ENCODE data around the gene ZCWPW1. TPM values are rescaled to one million over a fixed set of nuclear protein-coding genes. Genes with fewer than 3 reads are reported as not detected.
A peak's percentile ranks its signal among the peaks of the same experiment; 100 is the strongest.

ZCWPW1 gene
- total and polyA plus RNA-seq, 2 of the 13 experiments (the other 11 are each of a cell fraction or from before 2014, with no cell fraction given), result 2.4 to 2.5 TPM

DNA sequence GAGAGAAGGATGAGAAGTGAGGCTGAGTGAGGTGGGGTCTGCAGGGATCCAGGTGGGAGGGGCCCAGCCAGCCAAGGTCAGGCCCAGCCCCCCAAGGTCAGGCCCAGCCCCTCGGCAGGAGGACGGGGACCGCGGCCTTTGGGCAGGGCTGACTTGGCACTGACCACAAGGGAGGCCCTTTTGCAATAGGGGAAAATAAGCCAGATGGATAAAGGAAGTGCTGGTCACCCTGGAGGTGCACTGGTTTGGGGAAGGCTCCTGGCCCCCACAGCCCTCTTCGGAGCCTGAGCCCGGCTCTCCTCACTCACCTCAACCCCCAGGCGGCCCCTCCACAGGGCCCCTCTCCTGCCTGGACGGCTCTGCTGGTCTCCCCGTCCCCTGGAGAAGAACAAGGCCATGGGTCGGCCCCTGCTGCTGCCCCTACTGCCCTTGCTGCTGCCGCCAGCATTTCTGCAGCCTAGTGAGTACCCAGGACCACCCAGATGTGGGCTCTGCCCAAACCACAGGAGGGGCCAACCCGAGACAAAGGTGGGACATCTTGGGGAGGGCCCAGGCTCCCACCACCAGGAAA, 55.2 kb downstream of the ZCWPW1 start, which contains the start of gene PILRA:
PILRA (plus strand) TSS at position 227 of the 571 bp plus-strand sequence; CDS start at position 397, 170 bp downstream.
- H3K27me3 ChIP-seq (ENCODE audit: control insufficient read depth in 1 of 2, insufficient read depth in 2 of 2, low read length in 2 of 2), result no peaks in the 10 kb centered on the region; a peak in 2 of 5 replicates
- WGBS (ENCODE audit: low lambda C conversion rate), result 0% methylated on average over 3 of the region's 12 CpGs
- H4K20me1 ChIP-seq (ENCODE audit: insufficient read depth, low read length), result no peaks in the 10 kb centered on the region
- no peaks in the 10 kb centered on the region for H3K36me3 ChIP-seq (replicated peaks in 1 of 2; ENCODE audit: control insufficient read depth in 1 of 2, insufficient read depth in 2 of 2, low read length in 2 of 2)
- no TSS peak for BruUV-seq (replicated peaks)
- TF ChIP-seq NR2C2 (CRISPR knock-in tag; IDR thresholded peaks at IDR 0.05; ENCODE audit: borderline replicate concordance) (no peak), ZNF782 (CRISPR knock-in tag; IDR thresholded peaks at IDR 0.05; ENCODE audit: borderline replicate concordance) (0 out of 2 replicates have a peak, but pooled peaks have one; percentile 24)
- intact Hi-C loops (cut with micrococcal nuclease; ENCODE audit: unreplicated experiment), result no loop called here
- in situ Hi-C loops (cut with HindIII; ENCODE audit: extremely low pct_ligation_motif_present, low pct_unique_long_range_greater_than_20kb), result no loop called here
- DNase-seq (ENCODE audit: low spot score) (no peak), ATAC-seq (peak; percentile 45), FAIRE-seq (no peak)
- no peak within 1 kb of the TSS for H2AFZ ChIP-seq (ENCODE audit: low read length)
- peak within 1 kb of the TSS; percentile 43 for H3K4me2 ChIP-seq (ENCODE audit: low read depth, low read length)
- ChIA-PET POLR2A (interaction anchor here (0.9 kb wide), 1 partner anchor 9 kb away, joined by 3 read pairs; no protein-coding TSS in a partner anchor), CTCF (ENCODE audit: low intra/inter-chr PET ratio, low total read pairs) (interaction anchor here (1.1 kb wide), 1 partner anchor 34 kb away, joined by 3 read pairs; no protein-coding TSS in a partner anchor)
- H3K27ac ChIP-seq (ENCODE audit: extremely low read length, insufficient read depth, low read length), result no peak within 1 kb of the TSS
- H3K9me3 ChIP-seq (ENCODE audit: low read length), result no peaks in the 10 kb centered on the region
- peak within 1 kb of the TSS in 1 of 3 experiments; percentile 49; a peak in 1 of 6 replicates for H3K4me3 ChIP-seq (replicated peaks in 1 of 3; ENCODE audit: insufficient read depth in 1 of 3, low read depth in 2 of 3, low read length in 3 of 3)
- H3K4me1 ChIP-seq (ENCODE audit: insufficient read depth, low read length), result peaks cover 9% of the 10 kb centered on the region; the same call in 1 of the 2 replicates
- no peaks in the 10 kb centered on the region for H3K79me2 ChIP-seq (ENCODE audit: insufficient read depth, low read length)
- no peak within 1 kb of the TSS for H3K9ac ChIP-seq (ENCODE audit: insufficient read depth, low read depth, low read length)

DNA sequence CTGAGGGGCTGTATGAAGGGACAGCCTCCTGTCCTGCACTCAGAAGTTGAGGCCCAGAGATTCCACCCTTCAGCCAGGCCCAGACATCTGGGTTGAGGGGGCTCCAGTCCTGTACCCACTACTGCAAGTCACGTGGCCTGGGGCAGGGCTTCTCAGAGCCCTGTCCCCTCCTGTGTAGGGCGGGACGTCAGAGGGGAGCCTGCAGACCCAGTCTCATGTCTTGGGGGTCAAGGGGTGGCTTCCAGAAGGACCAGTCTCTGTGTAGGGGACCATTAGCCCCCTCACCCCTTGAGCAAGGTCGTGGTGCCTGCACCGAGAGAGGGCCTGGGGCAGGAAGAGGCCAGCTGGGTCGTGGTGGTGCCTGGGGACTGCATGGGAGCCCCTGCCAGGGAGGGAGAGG, 55.8 kb downstream of the ZCWPW1 start:
- Histone ChIP-seq H4K20me1 (ENCODE audit: insufficient read depth, low read length) (no peaks in the 10 kb centered on the region), H3K4me2 (ENCODE audit: low read depth, low read length) (0 out of 2 replicates have a peak overlapping the region, but pooled peaks have one; percentile 18), H3K4me3 (replicated peaks in 1 of 3; ENCODE audit: insufficient read depth in 1 of 3, low read depth in 2 of 3, low read length in 3 of 3) (no peak overlapping the region; a peak in 1 of 6 replicates), H3K9ac (ENCODE audit: insufficient read depth, low read depth, low read length) (no peak overlapping the region), H3K36me3 (replicated peaks in 1 of 2; ENCODE audit: control insufficient read depth in 1 of 2, insufficient read depth in 2 of 2, low read length in 2 of 2) (no peaks in the 10 kb centered on the region), H2AFZ (ENCODE audit: low read length) (no peak overlapping the region), H3K27ac (ENCODE audit: extremely low read length, insufficient read depth, low read length) (no peak overlapping the region), H3K27me3 (ENCODE audit: control insufficient read depth in 1 of 2, insufficient read depth in 2 of 2, low read length in 2 of 2) (no peaks in the 10 kb centered on the region; a peak in 2 of 5 replicates), H3K9me3 (ENCODE audit: low read length) (no peaks in the 10 kb centered on the region), H3K4me1 (ENCODE audit: insufficient read depth, low read length) (peaks cover 9% of the 10 kb centered on the region; the same call in 1 of the 2 replicates), H3K79me2 (ENCODE audit: insufficient read depth, low read length) (no peaks in the 10 kb centered on the region)
- TF ChIP-seq ZNF790 (CRISPR knock-in tag; IDR thresholded peaks at IDR 0.05; ENCODE audit: borderline replicate concordance) (no peak), RAD51 (IDR thresholded peaks at IDR 0.05; ENCODE audit: borderline replicate concordance) (peak; percentile 16; the same call in 1 of the 2 replicates), ARID2 (CRISPR knock-in tag; IDR thresholded peaks at IDR 0.05; ENCODE audit: borderline replicate concordance) (no peak)
- TF ChIP-seq, protein P1, sequence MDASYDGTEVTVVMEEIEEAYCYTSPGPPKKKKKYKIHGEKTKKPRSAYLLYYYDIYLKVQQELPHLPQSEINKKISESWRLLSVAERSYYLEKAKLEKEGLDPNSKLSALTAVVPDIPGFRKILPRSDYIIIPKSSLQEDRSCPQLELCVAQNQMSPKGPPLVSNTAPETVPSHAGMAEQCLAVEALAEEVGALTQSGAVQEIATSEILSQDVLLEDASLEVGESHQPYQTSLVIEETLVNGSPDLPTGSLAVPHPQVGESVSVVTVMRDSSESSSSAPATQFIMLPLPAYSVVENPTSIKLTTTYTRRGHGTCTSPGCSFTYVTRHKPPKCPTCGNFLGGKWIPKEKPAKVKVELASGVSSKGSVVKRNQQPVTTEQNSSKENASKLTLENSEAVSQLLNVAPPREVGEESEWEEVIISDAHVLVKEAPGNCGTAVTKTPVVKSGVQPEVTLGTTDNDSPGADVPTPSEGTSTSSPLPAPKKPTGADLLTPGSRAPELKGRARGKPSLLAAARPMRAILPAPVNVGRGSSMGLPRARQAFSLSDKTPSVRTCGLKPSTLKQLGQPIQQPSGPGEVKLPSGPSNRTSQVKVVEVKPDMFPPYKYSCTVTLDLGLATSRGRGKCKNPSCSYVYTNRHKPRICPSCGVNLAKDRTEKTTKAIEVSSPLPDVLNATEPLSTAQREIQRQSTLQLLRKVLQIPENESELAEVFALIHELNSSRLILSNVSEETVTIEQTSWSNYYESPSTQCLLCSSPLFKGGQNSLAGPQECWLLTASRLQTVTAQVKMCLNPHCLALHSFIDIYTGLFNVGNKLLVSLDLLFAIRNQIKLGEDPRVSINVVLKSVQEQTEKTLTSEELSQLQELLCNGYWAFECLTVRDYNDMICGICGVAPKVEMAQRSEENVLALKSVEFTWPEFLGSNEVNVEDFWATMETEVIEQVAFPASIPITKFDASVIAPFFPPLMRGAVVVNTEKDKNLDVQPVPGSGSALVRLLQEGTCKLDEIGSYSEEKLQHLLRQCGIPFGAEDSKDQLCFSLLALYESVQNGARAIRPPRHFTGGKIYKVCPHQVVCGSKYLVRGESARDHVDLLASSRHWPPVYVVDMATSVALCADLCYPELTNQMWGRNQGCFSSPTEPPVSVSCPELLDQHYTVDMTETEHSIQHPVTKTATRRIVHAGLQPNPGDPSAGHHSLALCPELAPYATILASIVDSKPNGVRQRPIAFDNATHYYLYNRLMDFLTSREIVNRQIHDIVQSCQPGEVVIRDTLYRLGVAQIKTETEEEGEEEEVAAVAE (CRISPR knock-in tag; IDR thresholded peaks at IDR 0.05; ENCODE audit: borderline replicate concordance), result no peak
- intact Hi-C loops (cut with micrococcal nuclease; ENCODE audit: unreplicated experiment) (no loop called here), in situ Hi-C loops (cut with HindIII; ENCODE audit: extremely low pct_ligation_motif_present, low pct_unique_long_range_greater_than_20kb) (no loop called here)
- ChIA-PET POLR2A (interaction anchor here (0.9 kb wide), 1 partner anchor 9 kb away, joined by 3 read pairs; no protein-coding TSS in a partner anchor), CTCF (ENCODE audit: low intra/inter-chr PET ratio, low total read pairs) (no interaction called here)
- 60% methylated on average over 3 of the region's 6 CpGs for WGBS (ENCODE audit: low lambda C conversion rate)
- DNase-seq (ENCODE audit: low spot score) (no peak), FAIRE-seq (no peak), ATAC-seq (peak; percentile 33)
- no TSS peak for BruUV-seq (replicated peaks)

All from HepG2 (cell line).